Tibial nerve (tissue), 4 donors: ENCODE results near the gene GABRG3. TPM values are rescaled to one million over a fixed set of nuclear protein-coding genes. Genes with fewer than 3 reads are reported as not detected.

Experiments used
- DNase-seq, 2 donors: peaks; one replicate each; pipeline ENCODE4 v3.0.0-alpha.2; 2019; ENCODE audit warnings: low spot score in 2 of 2
- H3K27ac ChIP-seq, 4 donors: fragments of 200-600 bp; sonication (generic) in 3 of 4; one replicate each; pipeline ENCODE4 v1.5.1; 2017 to 2019; ENCODE audit warnings: mild to moderate bottlenecking in 1 of 4
- H3K27me3 ChIP-seq, 2 donors: fragments of 200-600 bp; sonication (generic) in 1 of 2; one replicate each; pipeline versions ENCODE4 v1.5.1 to v1.6.0; 2017 to 2019
- H3K36me3 ChIP-seq, 3 donors: fragments of 200-600 bp; sonication (generic); one replicate each; pipeline ENCODE4 v1.5.1; 2018 to 2019
- H3K4me1 ChIP-seq, 4 donors: fragments of 200-600 bp; sonication (generic) in 3 of 4; one replicate each; pipeline ENCODE4 v1.5.1; 2017 to 2019
- H3K4me3 ChIP-seq, 4 donors: fragments of 200-600 bp; sonication (generic) in 3 of 4; one replicate each; pipeline ENCODE4 v1.5.1; 2017 to 2019; ENCODE audit warnings: mild to moderate bottlenecking in 1 of 4, moderate library complexity in 1 of 4
- H3K9me3 ChIP-seq, 4 donors: fragments of 200-600 bp; sonication (generic) in 3 of 4; one replicate each; pipeline ENCODE4 v1.5.1; 2017 to 2019
- EP300 ChIP-seq, 2 donors: sonication (generic); formaldehyde crosslinking; IDR thresholded peaks; one replicate each; pipeline ENCODE4 v1.6.1; 2017; ENCODE audit warnings: antibody characterized with exemption in 2 of 2, mild to moderate bottlenecking in 1 of 2
- POLR2A ChIP-seq, 2 donors: fragments of 450-650 bp; IDR thresholded peaks; one replicate each; pipeline ENCODE4 v1.6.1; 2017; ENCODE audit warnings: antibody characterized with exemption in 2 of 2, mild to moderate bottlenecking in 2 of 2, moderate library complexity in 2 of 2
- WGBS, 2 donors: methylation state at CpG; one replicate each; pipeline ENCODE4 v1.1.5; 2018; 5-methylcytosine and 5-hydroxymethylcytosine counted together
- total RNA-seq, 4 donors: library from RNA; depleted of rRNA; stranded (reverse); fragments of >200 nt; gene quantifications; one replicate each; pipeline ENCODE4 v1.1.0, GENCODE V29; 2016
- TF ChIP-seq, protein P1 (sequence below), 5 experiments: fragments of 200-600 bp in 3 of 5; fragments of 450-650 bp in 2 of 5; sonication (generic) in 3 of 5; IDR thresholded peaks; one replicate each; pipeline ENCODE4 v1.5.1; 2016 to 2019; ENCODE audit warnings: antibody characterized with exemption in 5 of 5, mild to moderate bottlenecking in 3 of 5, moderate library complexity in 2 of 5

Gene GABRG3
- total RNA-seq, 4 donors from 2014 or later = not detected

DNA sequence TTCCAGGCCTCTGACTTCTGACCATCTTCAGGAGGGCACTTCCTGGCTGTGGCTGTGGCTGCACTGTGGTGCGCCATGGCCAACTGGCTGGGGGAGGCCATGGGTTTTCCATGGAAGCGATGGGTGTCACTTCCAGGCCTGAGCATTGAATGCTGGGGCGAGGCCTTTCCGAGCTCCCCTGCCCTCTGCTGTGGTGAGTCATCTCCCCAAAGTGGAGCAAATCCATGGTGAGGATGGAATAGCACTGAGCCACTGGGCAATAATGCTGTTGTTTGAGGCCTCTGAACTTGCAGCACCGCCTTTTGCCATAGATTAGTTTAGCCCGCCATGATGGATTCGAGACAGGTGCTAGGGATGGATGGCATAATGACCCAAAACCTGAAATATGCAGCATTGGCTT lies 155.5 kb downstream of the GABRG3 start:
- H3K4me3 ChIP-seq = no peak overlapping the region
- WGBS, 2 donors = 96 to 100% methylated on average over 7 of the region's 7 CpGs
- H3K4me1 ChIP-seq = no peaks in the 10 kb centered on the region
- no peak overlapping the region for H3K27ac ChIP-seq
- H3K27me3 ChIP-seq = no peaks in the 10 kb centered on the region
- TF ChIP-seq, protein P1, sequence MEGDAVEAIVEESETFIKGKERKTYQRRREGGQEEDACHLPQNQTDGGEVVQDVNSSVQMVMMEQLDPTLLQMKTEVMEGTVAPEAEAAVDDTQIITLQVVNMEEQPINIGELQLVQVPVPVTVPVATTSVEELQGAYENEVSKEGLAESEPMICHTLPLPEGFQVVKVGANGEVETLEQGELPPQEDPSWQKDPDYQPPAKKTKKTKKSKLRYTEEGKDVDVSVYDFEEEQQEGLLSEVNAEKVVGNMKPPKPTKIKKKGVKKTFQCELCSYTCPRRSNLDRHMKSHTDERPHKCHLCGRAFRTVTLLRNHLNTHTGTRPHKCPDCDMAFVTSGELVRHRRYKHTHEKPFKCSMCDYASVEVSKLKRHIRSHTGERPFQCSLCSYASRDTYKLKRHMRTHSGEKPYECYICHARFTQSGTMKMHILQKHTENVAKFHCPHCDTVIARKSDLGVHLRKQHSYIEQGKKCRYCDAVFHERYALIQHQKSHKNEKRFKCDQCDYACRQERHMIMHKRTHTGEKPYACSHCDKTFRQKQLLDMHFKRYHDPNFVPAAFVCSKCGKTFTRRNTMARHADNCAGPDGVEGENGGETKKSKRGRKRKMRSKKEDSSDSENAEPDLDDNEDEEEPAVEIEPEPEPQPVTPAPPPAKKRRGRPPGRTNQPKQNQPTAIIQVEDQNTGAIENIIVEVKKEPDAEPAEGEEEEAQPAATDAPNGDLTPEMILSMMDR (IDR thresholded peaks at IDR 0.05) = no peak
- no peak for TF ChIP-seq EP300 (IDR thresholded peaks at IDR 0.05)
- no peak for TF ChIP-seq POLR2A (IDR thresholded peaks at IDR 0.05)
- H3K9me3 ChIP-seq = no peaks in the 10 kb centered on the region
- H3K36me3 ChIP-seq = no peaks in the 10 kb centered on the region
- DNase-seq = no peak

DNA sequence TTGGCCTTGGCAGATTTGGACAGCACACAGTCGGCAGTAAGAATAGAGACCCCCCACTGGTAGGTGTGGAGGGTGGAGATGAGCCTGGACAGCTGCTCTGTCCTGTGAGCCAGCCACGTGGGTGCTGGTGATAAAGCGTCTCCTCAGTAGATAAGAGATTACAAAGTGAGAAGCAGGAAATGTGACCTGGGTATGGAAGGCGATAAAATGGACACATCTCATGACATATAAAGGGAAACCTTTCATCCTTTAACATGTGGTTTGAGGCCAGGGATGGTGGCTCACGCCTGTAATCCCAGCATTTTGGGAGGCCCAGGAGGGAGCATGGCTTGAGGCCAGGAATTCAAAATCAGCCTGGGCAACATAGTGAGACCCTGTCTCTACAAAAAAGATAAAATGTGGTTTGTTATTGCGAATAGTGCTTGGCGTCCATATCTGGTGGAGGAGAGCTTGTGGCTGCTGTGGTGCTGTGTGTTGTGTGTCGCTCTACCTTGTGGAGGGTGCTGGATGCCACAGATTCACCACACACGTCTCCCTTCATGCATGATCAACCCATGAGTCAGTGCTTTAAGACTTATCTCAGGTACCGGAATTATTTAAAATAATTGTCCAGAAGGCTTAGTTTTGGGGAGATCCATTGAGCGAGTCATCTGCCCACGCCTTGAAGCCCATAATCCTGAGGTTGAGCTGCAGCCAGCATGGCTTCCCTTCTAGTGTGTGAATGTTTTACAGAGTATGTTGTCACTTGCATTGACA lies 157.0 kb downstream of the GABRG3 start:
- H3K9me3 ChIP-seq = no peaks in the 10 kb centered on the region
- 81 to 84% methylated on average over 12 of the region's 12 CpGs for WGBS, 2 donors
- H3K4me1 ChIP-seq = no peaks in the 10 kb centered on the region
- no peak overlapping the region for H3K27ac ChIP-seq
- H3K36me3 ChIP-seq = no peaks in the 10 kb centered on the region
- no peaks in the 10 kb centered on the region for H3K27me3 ChIP-seq
- H3K4me3 ChIP-seq = no peak overlapping the region
- DNase-seq = no peak
- no peak for TF ChIP-seq EP300 (IDR thresholded peaks at IDR 0.05)
- TF ChIP-seq, protein P1 (IDR thresholded peaks at IDR 0.05) = no peak
- TF ChIP-seq POLR2A (IDR thresholded peaks at IDR 0.05) = no peak

GRCh38 chr15:27133249-27133648 lies 162.3 kb downstream of the GABRG3 start:
- 56 to 68% methylated on average over 2 of the region's 2 CpGs for WGBS, 2 donors
- DNase-seq = no peak
- H3K27ac ChIP-seq = no peak overlapping the region
- TF ChIP-seq POLR2A (IDR thresholded peaks at IDR 0.05) (no peak), EP300 (IDR thresholded peaks at IDR 0.05) (no peak)
- TF ChIP-seq, protein P1 (IDR thresholded peaks at IDR 0.05) = no peak
- no peaks in the 10 kb centered on the region for H3K4me1 ChIP-seq
- H3K9me3 ChIP-seq = no peaks in the 10 kb centered on the region
- H3K36me3 ChIP-seq = no peaks in the 10 kb centered on the region
- H3K4me3 ChIP-seq = no peak overlapping the region
- H3K27me3 ChIP-seq = no peaks in the 10 kb centered on the region

DNA sequence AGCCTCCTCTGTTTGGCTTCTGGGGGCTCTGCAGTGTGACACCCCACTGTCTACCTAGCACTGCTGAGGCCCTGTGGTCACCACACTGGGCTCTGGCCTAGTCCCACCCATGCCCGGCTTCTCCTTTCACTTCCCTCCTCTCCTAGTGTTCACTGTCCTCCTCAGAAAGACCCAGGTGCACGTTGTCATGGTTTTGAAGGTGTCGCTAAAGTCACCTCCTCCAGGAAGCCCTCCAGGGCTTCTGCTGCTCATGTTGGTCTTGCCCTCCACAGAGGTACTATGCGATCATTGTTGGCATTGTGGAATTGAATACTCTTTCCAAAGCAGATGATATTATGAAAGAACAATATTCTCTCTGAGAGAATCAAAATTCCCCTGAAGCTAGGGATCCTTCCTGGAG lies 163.5 kb downstream of the GABRG3 start:
- no peak for DNase-seq
- no peak for TF ChIP-seq POLR2A (IDR thresholded peaks at IDR 0.05)
- TF ChIP-seq, protein P1 (IDR thresholded peaks at IDR 0.05) = no peak
- no peak for TF ChIP-seq EP300 (IDR thresholded peaks at IDR 0.05)
- no peak overlapping the region for H3K4me3 ChIP-seq
- 91 to 93% methylated on average over 4 of the region's 4 CpGs for WGBS, 2 donors
- H3K9me3 ChIP-seq = no peaks in the 10 kb centered on the region
- H3K36me3 ChIP-seq = no peaks in the 10 kb centered on the region
- no peak overlapping the region for H3K27ac ChIP-seq
- H3K4me1 ChIP-seq = no peaks in the 10 kb centered on the region
- no peaks in the 10 kb centered on the region for H3K27me3 ChIP-seq

GRCh38 chr15:27135151-27135550 lies 164.2 kb downstream of the GABRG3 start:
- Histone ChIP-seq H3K36me3 (no peaks in the 10 kb centered on the region), H3K4me1 (no peaks in the 10 kb centered on the region), H3K4me3 (no peak overlapping the region), H3K9me3 (no peaks in the 10 kb centered on the region), H3K27ac (no peak overlapping the region), H3K27me3 (no peaks in the 10 kb centered on the region)
- WGBS, 2 donors = 86 to 100% methylated on average over 1 of the region's 1 CpG
- no peak for TF ChIP-seq POLR2A (IDR thresholded peaks at IDR 0.05)
- TF ChIP-seq, protein P1 (IDR thresholded peaks at IDR 0.05) = no peak
- no peak for TF ChIP-seq EP300 (IDR thresholded peaks at IDR 0.05)
- DNase-seq = no peak
